Activated T-cell treated with anti-CD3 and anti-CD28 coated beads, Interleukin-2, amount 50 U/mL, for 24 hours (primary cell): ENCODE data around the gene TNFRSF11A.

Experiments
- DNase-seq: peaks from one replicate; pipeline ENCODE4 v3.0.0-alpha.2; 2020
- H3K27ac Mint-ChIP-seq: 2 replicates; pipeline ENCODE4 v1.8.0; 2020; ENCODE audit warnings: mild to moderate bottlenecking, mixed read lengths
- H3K27me3 Mint-ChIP-seq: 2 replicates; pipeline ENCODE4 v1.8.0; 2020; ENCODE audit warnings: mixed read lengths
- H3K36me3 Mint-ChIP-seq: 2 replicates; pipeline ENCODE4 v1.8.0; 2020; ENCODE audit warnings: low read depth, mixed read lengths
- H3K4me1 Mint-ChIP-seq: 2 replicates; pipeline ENCODE4 v1.8.0; 2020; ENCODE audit warnings: low read depth, mixed read lengths
- H3K4me3 Mint-ChIP-seq: 2 replicates; pipeline ENCODE4 v1.8.0; 2020; ENCODE audit warnings: mild to moderate bottlenecking, moderate library complexity, mixed read lengths
- H3K9me3 Mint-ChIP-seq: 2 replicates; pipeline ENCODE4 v1.8.0; 2020; ENCODE audit warnings: mixed read lengths

TNFRSF11A gene

GRCh38 chr18:62324917-62325805 lies at the start of gene TNFRSF11A:
Gene TNFRSF11A (plus strand): TSS chr18:62325310. CDS start chr18:62325353, 43 bp downstream.
- H3K27ac Mint-ChIP-seq, result peak within 1 kb of the TSS; percentile 62
- DNase-seq, result peak; percentile 82
- peak within 1 kb of the TSS; percentile 76 for H3K4me3 Mint-ChIP-seq
- no peaks in the 10 kb centered on the region for H3K36me3 Mint-ChIP-seq
- H3K27me3 Mint-ChIP-seq, result peaks cover 82% of the 10 kb centered on the region
- peaks cover 42% of the 10 kb centered on the region for H3K4me1 Mint-ChIP-seq
- H3K9me3 Mint-ChIP-seq, result no peaks in the 10 kb centered on the region

- H3K4me1 Mint-ChIP-seq, result peaks cover 32% of the 10 kb centered on the region
- no peak overlapping the region for H3K4me3 Mint-ChIP-seq
- H3K27ac Mint-ChIP-seq, result peak overlapping the region; percentile 54
- no peaks in the 10 kb centered on the region for H3K9me3 Mint-ChIP-seq
- DNase-seq, result no peak
- H3K27me3 Mint-ChIP-seq, result no peaks in the 10 kb centered on the region
- H3K36me3 Mint-ChIP-seq, result peaks cover 65% of the 10 kb centered on the region
These were observed 48.1 kb upstream of the TNFRSF11A start for GRCh38 chr18:62277045-62277444.

- H3K27me3 Mint-ChIP-seq, result no peaks in the 10 kb centered on the region
- H3K36me3 Mint-ChIP-seq, result peaks cover 82% of the 10 kb centered on the region
- peaks cover 46% of the 10 kb centered on the region for H3K4me1 Mint-ChIP-seq
- no peaks in the 10 kb centered on the region for H3K9me3 Mint-ChIP-seq
- H3K4me3 Mint-ChIP-seq, result no peak overlapping the region
- H3K27ac Mint-ChIP-seq, result peak overlapping the region; percentile 0
- DNase-seq, result no peak
These were observed 45.5 kb upstream of the TNFRSF11A start for GRCh38 chr18:62279561-62279960.

- Mint-ChIP-seq H3K27me3 (no peaks in the 10 kb centered on the region), H3K4me1 (peaks cover 46% of the 10 kb centered on the region), H3K36me3 (peaks cover 82% of the 10 kb centered on the region), H3K4me3 (no peak overlapping the region), H3K9me3 (no peaks in the 10 kb centered on the region), H3K27ac (no peak overlapping the region)
- no peak for DNase-seq
These were observed 45.1 kb upstream of the TNFRSF11A start for GRCh38 chr18:62280058-62280457.

GRCh38 chr18:62280786-62281185 lies 44.3 kb upstream of the TNFRSF11A start:
- Mint-ChIP-seq H3K36me3 (peaks cover 85% of the 10 kb centered on the region), H3K4me1 (peaks cover 52% of the 10 kb centered on the region), H3K4me3 (no peak overlapping the region), H3K27ac (peak overlapping the region; percentile 90), H3K27me3 (no peaks in the 10 kb centered on the region), H3K9me3 (no peaks in the 10 kb centered on the region)
- no peak for DNase-seq

- Mint-ChIP-seq H3K27ac (peak overlapping the region; percentile 90), H3K4me1 (peaks cover 53% of the 10 kb centered on the region), H3K4me3 (peak overlapping the region; percentile 15), H3K9me3 (no peaks in the 10 kb centered on the region), H3K27me3 (no peaks in the 10 kb centered on the region), H3K36me3 (peaks cover 84% of the 10 kb centered on the region)
- DNase-seq, result no peak
These were observed 43.4 kb upstream of the TNFRSF11A start for GRCh38 chr18:62281684-62282083.

GRCh38 chr18:62282188-62282629 lies 42.9 kb upstream of the TNFRSF11A start:
- Mint-ChIP-seq H3K9me3 (no peaks in the 10 kb centered on the region), H3K27me3 (no peaks in the 10 kb centered on the region), H3K36me3 (peaks cover 82% of the 10 kb centered on the region), H3K4me1 (peaks cover 49% of the 10 kb centered on the region), H3K27ac (peak overlapping the region; percentile 90), H3K4me3 (peak overlapping the region; percentile 15)
- no peak for DNase-seq

GRCh38 chr18:62284637-62285036 lies 40.5 kb upstream of the TNFRSF11A start:
- H3K36me3 Mint-ChIP-seq, result peaks cover 91% of the 10 kb centered on the region
- no peaks in the 10 kb centered on the region for H3K9me3 Mint-ChIP-seq
- no peak overlapping the region for H3K27ac Mint-ChIP-seq
- H3K27me3 Mint-ChIP-seq, result no peaks in the 10 kb centered on the region
- H3K4me3 Mint-ChIP-seq, result no peak overlapping the region
- no peak for DNase-seq
- H3K4me1 Mint-ChIP-seq, result peaks cover 63% of the 10 kb centered on the region

GRCh38 chr18:62285281-62285680 lies 39.8 kb upstream of the TNFRSF11A start:
- H3K27ac Mint-ChIP-seq, result peak overlapping the region; percentile 58
- DNase-seq, result no peak
- H3K4me1 Mint-ChIP-seq, result peaks cover 60% of the 10 kb centered on the region
- H3K4me3 Mint-ChIP-seq, result no peak overlapping the region
- peaks cover 90% of the 10 kb centered on the region for H3K36me3 Mint-ChIP-seq
- H3K9me3 Mint-ChIP-seq, result no peaks in the 10 kb centered on the region
- H3K27me3 Mint-ChIP-seq, result no peaks in the 10 kb centered on the region

- DNase-seq, result no peak
- Mint-ChIP-seq H3K9me3 (no peaks in the 10 kb centered on the region), H3K27ac (no peak overlapping the region), H3K4me3 (no peak overlapping the region), H3K36me3 (peaks cover 75% of the 10 kb centered on the region), H3K4me1 (peaks cover 36% of the 10 kb centered on the region), H3K27me3 (no peaks in the 10 kb centered on the region)
These were observed 37.1 kb upstream of the TNFRSF11A start for GRCh38 chr18:62287781-62288664.

- H3K27me3 Mint-ChIP-seq, result no peaks in the 10 kb centered on the region
- peaks cover 69% of the 10 kb centered on the region for H3K36me3 Mint-ChIP-seq
- no peak overlapping the region for H3K4me3 Mint-ChIP-seq
- H3K27ac Mint-ChIP-seq, result no peak overlapping the region
- peaks cover 31% of the 10 kb centered on the region for H3K4me1 Mint-ChIP-seq
- no peaks in the 10 kb centered on the region for H3K9me3 Mint-ChIP-seq
- no peak for DNase-seq
These were observed 36.5 kb upstream of the TNFRSF11A start for GRCh38 chr18:62288665-62289008.

GRCh38 chr18:62289047-62289446 lies 36.1 kb upstream of the TNFRSF11A start:
- H3K4me1 Mint-ChIP-seq, result peaks cover 29% of the 10 kb centered on the region
- H3K9me3 Mint-ChIP-seq, result no peaks in the 10 kb centered on the region
- DNase-seq, result no peak
- no peak overlapping the region for H3K4me3 Mint-ChIP-seq
- peaks cover 69% of the 10 kb centered on the region for H3K36me3 Mint-ChIP-seq
- no peaks in the 10 kb centered on the region for H3K27me3 Mint-ChIP-seq
- H3K27ac Mint-ChIP-seq, result peak overlapping the region; percentile 3

GRCh38 chr18:62294073-62294472 lies 31.0 kb upstream of the TNFRSF11A start:
- H3K27me3 Mint-ChIP-seq, result no peaks in the 10 kb centered on the region
- DNase-seq, result no peak
- no peaks in the 10 kb centered on the region for H3K9me3 Mint-ChIP-seq
- H3K4me3 Mint-ChIP-seq, result no peak overlapping the region
- peaks cover 53% of the 10 kb centered on the region for H3K36me3 Mint-ChIP-seq
- H3K27ac Mint-ChIP-seq, result no peak overlapping the region
- peaks cover 8% of the 10 kb centered on the region for H3K4me1 Mint-ChIP-seq

- Mint-ChIP-seq H3K36me3 (peaks cover 80% of the 10 kb centered on the region), H3K4me1 (peaks cover 15% of the 10 kb centered on the region), H3K4me3 (no peak overlapping the region), H3K27me3 (no peaks in the 10 kb centered on the region), H3K9me3 (no peaks in the 10 kb centered on the region), H3K27ac (no peak overlapping the region)
- no peak for DNase-seq
These were observed 24.6 kb upstream of the TNFRSF11A start for GRCh38 chr18:62300359-62300963.
